NK-92 treated with Interleukin-12 subunit alpha and Interleukin-12 subunit beta, amount 100 ng/mL, for 24 hours (cell line): ENCODE measurements around the gene ASCL3.
"Not testable (repeated sequence)": the region's sequence is repeated elsewhere in the genome, so short reads cannot be mapped to it uniquely, and the experiment has no call there.

ENCODE experiments used
- DNase-seq: peaks from one replicate; lab custom pipeline; 2025; lab: John Stamatoyannopoulos, UW

The ASCL3 gene

GRCh38 chr11:8947230-8947943 is 4.6 kb upstream of the ASCL3 start:
- DNase-seq: no peak

- no peak for DNase-seq
These were observed 1.3 kb downstream of the ASCL3 start for GRCh38 chr11:8941341-8942103.

GRCh38 chr11:8937659-8938058 is 5.2 kb downstream of the ASCL3 start:
- DNase-seq: no peak

GRCh38 chr11:8937159-8937558 is 5.7 kb downstream of the ASCL3 start:
- no peak for DNase-seq

GRCh38 chr11:8935789-8936188 is 7.0 kb downstream of the ASCL3 start:
- DNase-seq: not testable (repeated sequence)

- DNase-seq: no peak
These were observed 7.9 kb downstream of the ASCL3 start for GRCh38 chr11:8934742-8935488.

GRCh38 chr11:8933931-8934330 is 8.9 kb downstream of the ASCL3 start:
- DNase-seq: no peak

- DNase-seq: no peak
These were observed 10.1 kb downstream of the ASCL3 start, which contains the start of gene C11orf16 for GRCh38 chr11:8932564-8933180. Gene C11orf16, minus strand, starts transcription at chr11:8932947. Its CDS starts 639 bp downstream, at chr11:8932308.

- DNase-seq: no peak
These were observed 12.2 kb downstream of the ASCL3 start for GRCh38 chr11:8930456-8931175.

GRCh38 chr11:8928981-8929615 is 13.7 kb downstream of the ASCL3 start:
- no peak for DNase-seq

GRCh38 chr11:8928205-8928604 is 14.6 kb downstream of the ASCL3 start:
- no peak for DNase-seq

GRCh38 chr11:8927233-8927632 is 15.6 kb downstream of the ASCL3 start:
- DNase-seq: no peak

GRCh38 chr11:8926236-8926635 is 16.6 kb downstream of the ASCL3 start:
- no peak for DNase-seq

GRCh38 chr11:8925711-8926110 is 17.1 kb downstream of the ASCL3 start:
- no peak for DNase-seq

- DNase-seq: no peak
These were observed 20.1 kb downstream of the ASCL3 start for GRCh38 chr11:8922691-8923090.

GRCh38 chr11:8917157-8917825 is 25.5 kb downstream of the ASCL3 start:
- DNase-seq: no peak

- no peak for DNase-seq
These were observed 28.2 kb downstream of the ASCL3 start for GRCh38 chr11:8914661-8915018.

- DNase-seq: peak; percentile 26
These were observed 28.7 kb downstream of the ASCL3 start for GRCh38 chr11:8913961-8914660.

- DNase-seq: peak; percentile 76
These were observed 31.6 kb downstream of the ASCL3 start, which contains the start of gene AKIP1 for GRCh38 chr11:8911029-8911823. Gene AKIP1, plus strand, starts transcription at chr11:8911189. Its CDS starts 261 bp downstream, at chr11:8911450.
